OCI-LY1 (cell line): ENCODE measurements around the gene CTDSPL.

Experiments used
- EZH2 ChIP-seq: fragments of 200-600 bp; sonication (generic), shearing (Covaris generic); IDR thresholded peaks from 2 replicates; pipeline ENCODE4 v1.8.0; 2017; ENCODE audit warnings: borderline replicate concordance, mixed run types, mild to moderate bottlenecking, antibody characterized with exemption, low read length, moderate library complexity, mixed read lengths
- TF ChIP-seq, protein P1 (sequence below): fragments of 200-600 bp; sonication (generic), shearing (Covaris generic); IDR thresholded peaks from 2 replicates; pipeline ENCODE4 v1.5.1; 2017; ENCODE audit warnings: mild to moderate bottlenecking, antibody characterized with exemption, low read length, moderate library complexity, mixed read lengths

DNA sequence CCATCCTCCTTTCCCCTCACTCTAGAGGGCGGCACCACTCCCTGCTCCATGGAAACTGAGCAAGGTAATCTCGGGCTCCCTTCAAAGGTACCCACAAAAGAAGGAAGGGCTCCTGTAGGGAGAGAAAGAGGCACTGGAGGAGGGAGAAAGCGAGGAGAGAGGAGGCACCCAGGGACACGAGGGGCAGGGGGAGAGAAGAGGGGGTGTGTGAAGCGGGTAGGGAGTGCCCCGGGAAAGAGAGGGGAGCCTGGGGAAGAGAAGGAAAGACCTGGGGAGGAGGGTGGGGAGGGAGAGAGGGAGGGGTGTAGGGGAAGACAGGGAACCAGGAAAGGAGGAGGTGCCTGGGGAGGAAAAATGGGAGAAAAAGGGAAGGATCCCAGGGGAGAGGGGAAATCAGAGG lies 129.4 kb downstream of the CTDSPL start:
- TF ChIP-seq EZH2 = no peak
- TF ChIP-seq, protein P1, sequence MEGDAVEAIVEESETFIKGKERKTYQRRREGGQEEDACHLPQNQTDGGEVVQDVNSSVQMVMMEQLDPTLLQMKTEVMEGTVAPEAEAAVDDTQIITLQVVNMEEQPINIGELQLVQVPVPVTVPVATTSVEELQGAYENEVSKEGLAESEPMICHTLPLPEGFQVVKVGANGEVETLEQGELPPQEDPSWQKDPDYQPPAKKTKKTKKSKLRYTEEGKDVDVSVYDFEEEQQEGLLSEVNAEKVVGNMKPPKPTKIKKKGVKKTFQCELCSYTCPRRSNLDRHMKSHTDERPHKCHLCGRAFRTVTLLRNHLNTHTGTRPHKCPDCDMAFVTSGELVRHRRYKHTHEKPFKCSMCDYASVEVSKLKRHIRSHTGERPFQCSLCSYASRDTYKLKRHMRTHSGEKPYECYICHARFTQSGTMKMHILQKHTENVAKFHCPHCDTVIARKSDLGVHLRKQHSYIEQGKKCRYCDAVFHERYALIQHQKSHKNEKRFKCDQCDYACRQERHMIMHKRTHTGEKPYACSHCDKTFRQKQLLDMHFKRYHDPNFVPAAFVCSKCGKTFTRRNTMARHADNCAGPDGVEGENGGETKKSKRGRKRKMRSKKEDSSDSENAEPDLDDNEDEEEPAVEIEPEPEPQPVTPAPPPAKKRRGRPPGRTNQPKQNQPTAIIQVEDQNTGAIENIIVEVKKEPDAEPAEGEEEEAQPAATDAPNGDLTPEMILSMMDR = no peak
